Left ventricle myocardium superior (tissue), 1 donor: Measurements from ENCODE around the gene PLPP6. TPM values are rescaled to one million over a fixed set of nuclear protein-coding genes. Genes with fewer than 3 reads are reported as not detected.
"Not testable (repeated sequence)": the region's sequence is repeated elsewhere in the genome, so short reads cannot be mapped to it uniquely, and the experiment has no call there.

Experiments used
- ATAC-seq: fragments of 200-7000 bp; cut with Tn5 transposase; one replicate; pipeline ENCODE4 v1.9.1; 2020; ENCODE audit warnings: mild to moderate bottlenecking, moderate library complexity
- DNase-seq: peaks from one replicate; pipeline ENCODE4 v3.0.0-alpha.2; 2020
- intact Hi-C: fragments of 100-400 bp; cut with micrococcal nuclease; formaldehyde crosslinking; loops from one replicate; pipeline ENCODE4 v1.11.0; 2022
- total RNA-seq: library from RNA; stranded (reverse); fragmentation: NEBNext Ultra II Directional; extraction: Animal tissue kit (Norgen Biotek cat#: 25700); gene quantifications from one replicate; pipeline ENCODE4 v1.2.1, GENCODE V29; 2021
- donor health status: DM: no; HTN: yes; CAD: no; lungs with severe emphysema.

PLPP6 gene
- total RNA-seq, 1 donor from 2014 or later = 1.8 TPM

GRCh38 chr9:4660665-4661064, 1.4 kb upstream of the PLPP6 start:
- DNase-seq, intact Hi-C loops, ATAC-seq: not testable (repeated sequence)

GRCh38 chr9:4661165-4661564, 929 bp upstream of the PLPP6 start:
- no peak for DNase-seq
- no peak for ATAC-seq
- intact Hi-C loops = no loop called here

- intact Hi-C loops = no loop called here
- ATAC-seq = no peak
- no peak for DNase-seq
Observed at GRCh38 chr9:4661611-4662010, 483 bp upstream of the PLPP6 start.

GRCh38 chr9:4662989-4663792, 1.1 kb downstream of the PLPP6 start:
- ATAC-seq (no peak), DNase-seq (no peak)
- intact Hi-C loops = no loop called here

- DNase-seq = no peak
- intact Hi-C loops = no loop called here
- ATAC-seq = no peak
Observed at GRCh38 chr9:4663956-4664355, 1.9 kb downstream of the PLPP6 start.

- no peak for ATAC-seq
- intact Hi-C loops = no loop called here
Observed at GRCh38 chr9:4665357-4665756, 3.3 kb downstream of the PLPP6 start.

GRCh38 chr9:4666042-4666699, 4.1 kb downstream of the PLPP6 start, which contains the start of gene SPATA6L:
SPATA6L (minus strand) TSS chr9:4666480; CDS start chr9:4666250, 230 bp downstream.
- intact Hi-C loops = no loop called here
- DNase-seq = peak; percentile 81
- ATAC-seq = peak; percentile 73

More at GRCh38 chr9:4665357-4665756, 3.3 kb downstream of the PLPP6 start:
- DNase-seq = no peak

- DNase-seq = no peak
- no peak for ATAC-seq
- intact Hi-C loops = no loop called here
Observed at GRCh38 chr9:4667681-4668080, 5.6 kb downstream of the PLPP6 start.

GRCh38 chr9:4668604-4669003, 6.5 kb downstream of the PLPP6 start:
- DNase-seq (no peak), ATAC-seq (no peak)
- intact Hi-C loops = no loop called here

- DNase-seq = no peak
Observed at GRCh38 chr9:4669890-4670289, 7.8 kb downstream of the PLPP6 start.

GRCh38 chr9:4670591-4670990, 8.5 kb downstream of the PLPP6 start:
- no peak for DNase-seq
- no peak for ATAC-seq
- intact Hi-C loops = no loop called here

More at GRCh38 chr9:4669890-4670289, 7.8 kb downstream of the PLPP6 start:
- intact Hi-C loops = no loop called here
- no peak for ATAC-seq

- ATAC-seq (no peak), DNase-seq (no peak)
- intact Hi-C loops = no loop called here
Observed at GRCh38 chr9:4671737-4672136, 9.6 kb downstream of the PLPP6 start.

- DNase-seq (no peak), ATAC-seq (no peak)
- intact Hi-C loops = no loop called here
Observed at GRCh38 chr9:4674783-4675182, 12.7 kb downstream of the PLPP6 start.

GRCh38 chr9:4677392-4677791, 15.3 kb downstream of the PLPP6 start:
- ATAC-seq = no peak
- intact Hi-C loops = no loop called here
- DNase-seq = no peak

- DNase-seq = peak; percentile 28
- peak; percentile 23 for ATAC-seq
- intact Hi-C loops = no loop called here
Observed at GRCh38 chr9:4678679-4679267, 16.7 kb downstream of the PLPP6 start.

- DNase-seq (peak; percentile 99), ATAC-seq (peak; percentile 99)
- intact Hi-C loops = no loop called here
Observed at GRCh38 chr9:4679268-4680172, 17.4 kb downstream of the PLPP6 start, which contains the start of gene CDC37L1. CDC37L1 (plus strand) TSS chr9:4679569; CDS start chr9:4679768, 199 bp downstream.

GRCh38 chr9:4680173-4680525, 18.1 kb downstream of the PLPP6 start:
- intact Hi-C loops = no loop called here
- ATAC-seq (peak; percentile 15), DNase-seq (no peak)

GRCh38 chr9:4680750-4681149, 18.7 kb downstream of the PLPP6 start:
- ATAC-seq (peak; percentile 8), DNase-seq (no peak)
- intact Hi-C loops = no loop called here

- intact Hi-C loops = no loop called here
- DNase-seq (no peak), ATAC-seq (no peak)
Observed at GRCh38 chr9:4684820-4685219, 22.7 kb downstream of the PLPP6 start.
